Skeletal muscle tissue (tissue), 5 donors: ENCODE results near the gene AMER2. TPM values are rescaled to one million over a fixed set of nuclear protein-coding genes. Genes with fewer than 3 reads are reported as not detected.

Experiments used
- H3K27ac ChIP-seq: one replicate; pipeline ENCODE4 v1.7.0; 2013; ENCODE audit warnings: mild to moderate bottlenecking, low read depth, low read length, inconsistent platforms
- H3K27me3 ChIP-seq, 3 donors: one replicate each; pipeline ENCODE4 v1.7.0; 2013; ENCODE audit warnings: low read length in 3 of 3; ENCODE audit not compliant: control insufficient read depth in 3 of 3, insufficient read depth in 3 of 3
- H3K36me3 ChIP-seq, 3 donors: one replicate each; pipeline ENCODE4 v1.7.0; 2013; ENCODE audit warnings: low read length in 3 of 3; ENCODE audit not compliant: control insufficient read depth in 3 of 3, insufficient read depth in 3 of 3
- H3K4me1 ChIP-seq, 3 donors: one replicate each; pipeline ENCODE4 v1.7.0; 2013; ENCODE audit warnings: low read length in 3 of 3, mild to moderate bottlenecking in 3 of 3; ENCODE audit not compliant: control insufficient read depth in 3 of 3, insufficient read depth in 3 of 3
- H3K4me3 ChIP-seq, 3 donors: one replicate each; pipeline ENCODE4 v1.7.0; 2013; ENCODE audit warnings: low read length in 3 of 3
- H3K9ac ChIP-seq, 3 donors: one replicate each; pipeline ENCODE4 v1.7.0; 2013; ENCODE audit warnings: low read length in 3 of 3, mild to moderate bottlenecking in 3 of 3, moderate library complexity in 2 of 3, low read depth in 1 of 3
- H3K9me3 ChIP-seq, 3 donors: one replicate each; pipeline ENCODE4 v1.7.0; 2013; ENCODE audit warnings: low read length in 3 of 3; ENCODE audit not compliant: control insufficient read depth in 3 of 3
- small RNA-seq: library from RNA; depleted of rRNA; stranded (forward); fragments of <200 nt; gene quantifications from one replicate; pipeline ENCODE3, GENCODE V24; 2014
- total RNA-seq: library from RNA; depleted of rRNA; stranded (reverse); fragments of >200 nt; gene quantifications from one replicate; pipeline ENCODE4 v1.2.3, GENCODE V29; 2014
- donor health status: Osteomylitis.

The AMER2 gene
- total RNA-seq, 1 donor from 2014 or later: not detected

DNA sequence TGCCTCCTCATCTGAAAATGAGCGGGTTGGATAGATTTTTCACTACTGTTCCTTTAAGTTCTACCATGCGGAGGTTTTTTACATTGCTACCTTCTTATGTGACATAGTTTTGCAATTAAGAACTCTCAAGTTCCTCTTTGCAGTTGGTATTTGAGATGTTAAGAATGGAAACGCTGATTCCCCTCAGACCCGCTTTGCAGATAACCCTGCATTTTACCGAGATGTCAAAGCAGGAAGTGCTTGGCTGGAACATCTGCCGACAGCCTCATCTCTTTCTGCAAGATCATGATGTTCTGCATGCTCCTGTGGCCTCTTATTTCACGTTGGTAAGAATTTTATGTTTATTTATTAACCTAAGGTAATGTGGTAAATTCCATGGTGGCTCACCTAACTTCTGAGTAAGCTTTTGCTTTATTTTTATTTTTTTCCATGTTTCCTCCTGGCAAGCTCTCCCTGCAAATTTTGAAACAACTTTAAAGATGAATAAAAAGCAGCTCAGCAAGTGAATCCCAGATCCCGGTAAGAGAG, 53.6 kb downstream of the AMER2 start:
- H3K9ac ChIP-seq: no peak overlapping the region
- H3K4me1 ChIP-seq: no peaks in the 10 kb centered on the region
- H3K36me3 ChIP-seq: no peaks in the 10 kb centered on the region
- H3K27ac ChIP-seq: no peak overlapping the region
- H3K27me3 ChIP-seq: peaks cover 0 to 13% (median 4%) of the 10 kb centered on the region in 3 donors
- H3K9me3 ChIP-seq: no peaks in the 10 kb centered on the region
- H3K4me3 ChIP-seq: no peak overlapping the region

GRCh38 chr13:25117312-25117711, 54.8 kb downstream of the AMER2 start:
- Histone ChIP-seq H3K36me3 (no peaks in the 10 kb centered on the region), H3K27me3 (peaks cover 0 to 13% (median 4%) of the 10 kb centered on the region in 3 donors)

GRCh38 chr13:25116044-25116443, 56.0 kb downstream of the AMER2 start:
- H3K27me3 ChIP-seq: peaks cover 0 to 14% (median 4%) of the 10 kb centered on the region in 3 donors
- H3K4me3 ChIP-seq: no peak overlapping the region
- H3K36me3 ChIP-seq: no peaks in the 10 kb centered on the region
- no peak overlapping the region for H3K27ac ChIP-seq
- H3K9ac ChIP-seq: no peak overlapping the region
- H3K9me3 ChIP-seq: no peaks in the 10 kb centered on the region
- H3K4me1 ChIP-seq: no peaks in the 10 kb centered on the region

More at GRCh38 chr13:25117312-25117711, 54.8 kb downstream of the AMER2 start:
- Histone ChIP-seq H3K27ac (no peak overlapping the region), H3K9me3 (no peaks in the 10 kb centered on the region), H3K4me1 (no peaks in the 10 kb centered on the region), H3K9ac (no peak overlapping the region), H3K4me3 (no peak overlapping the region)

- H3K36me3 ChIP-seq: no peaks in the 10 kb centered on the region
- no peak overlapping the region for H3K27ac ChIP-seq
- peaks cover 0 to 14% (median 4%) of the 10 kb centered on the region in 3 donors for H3K27me3 ChIP-seq
- no peaks in the 10 kb centered on the region for H3K9me3 ChIP-seq
- no peak overlapping the region for H3K4me3 ChIP-seq
- H3K4me1 ChIP-seq: no peaks in the 10 kb centered on the region
- no peak overlapping the region for H3K9ac ChIP-seq
Observed at GRCh38 chr13:25114220-25114619, 57.9 kb downstream of the AMER2 start.

DNA sequence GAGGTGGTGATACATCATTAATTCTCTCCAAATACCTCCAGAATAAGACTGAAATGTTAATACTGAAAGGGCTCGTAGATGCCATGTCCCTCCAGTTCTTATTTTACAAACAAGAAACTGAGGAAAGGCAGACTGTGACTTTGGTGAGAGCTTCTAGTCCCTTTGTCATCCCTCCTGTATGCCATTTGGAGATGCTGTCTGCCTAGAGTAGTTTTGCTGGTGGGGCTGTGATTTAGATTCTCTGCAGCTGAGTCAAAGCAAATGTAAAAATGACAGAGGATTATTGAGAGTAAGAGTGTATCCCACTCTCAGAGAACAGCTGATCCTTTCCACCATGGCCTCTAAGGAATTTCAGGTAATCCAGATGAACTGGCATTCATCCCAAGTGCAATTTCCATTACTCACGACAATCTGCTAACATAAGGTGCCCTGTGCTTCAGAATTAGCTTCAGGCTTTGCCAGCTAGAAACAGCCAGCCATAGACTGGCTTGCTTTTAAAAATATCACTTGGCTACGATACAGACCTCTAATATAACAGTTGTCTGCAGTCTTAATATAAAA, 59.3 kb downstream of the AMER2 start:
- Histone ChIP-seq H3K9me3 (no peaks in the 10 kb centered on the region), H3K4me3 (no peak overlapping the region), H3K9ac (no peak overlapping the region), H3K4me1 (no peaks in the 10 kb centered on the region), H3K27me3 (peaks cover 0 to 10% (median 0%) of the 10 kb centered on the region in 3 donors), H3K27ac (no peak overlapping the region), H3K36me3 (no peaks in the 10 kb centered on the region)

Small RNAs within 50 kb of the gene (small RNA-seq; reads per million reads assigned to genes)
- gene AL359757.1 (not detected), gene AL359757.2 (not detected)

Other genes starting within 250 kb of the AMER2 start
- gene PABPC3, start 76.2 kb downstream of the AMER2 start, total RNA-seq: under 0.01 TPM
- gene MTMR6, start 115.2 kb upstream of the AMER2 start, total RNA-seq: 11.5 TPM
- gene NUP58, start 129.3 kb upstream of the AMER2 start, total RNA-seq: 45.4 TPM
- gene ATP8A2, start 199.7 kb upstream of the AMER2 start, total RNA-seq: 2.1 TPM